Caco-2 (cell line): ENCODE data around the gene CPE. TPM values are rescaled to one million over a fixed set of nuclear protein-coding genes. Genes with fewer than 3 reads are reported as not detected.

Experiments used
- BruUV-seq: library from RNA; stranded (reverse); fragments of 400-500 nt; replicated peaks from 2 replicates; lab custom pipeline; 2021; lab: Mats Ljungman, UMichigan
- CTCF ChIA-PET: fragments of 300-600 bp; sonication (Branson Sonifier 250); formaldehyde crosslinking; loops from one replicate; lab custom pipeline; 2022; ENCODE audit warnings: antibody characterized with exemption; lab: Charles Lee
- POLR2A ChIA-PET: fragments of 300-600 bp; sonication (Branson Sonifier 250); formaldehyde crosslinking; loops from one replicate; lab custom pipeline; 2022; ENCODE audit warnings: antibody characterized with exemption; lab: Charles Lee
- DNase-seq, 2 experiments: peaks; one replicate each; pipeline versions ENCODE4 v3.0.0 to v3.0.0-alpha.2; 2020 to 2022
- H3K27me3 ChIP-seq: replicated peaks from 2 replicates; pipeline ENCODE4 v1.6.0; 2011; ENCODE audit warnings: low read length; ENCODE audit not compliant: control insufficient read depth, insufficient read depth
- H3K36me3 ChIP-seq: 2 replicates; pipeline ENCODE4 v1.5.1; 2011; ENCODE audit warnings: low read length; ENCODE audit not compliant: control insufficient read depth, insufficient read depth
- H3K4me1 ChIP-seq: fragments of 250-450 bp; sonication (Bioruptor Pico); 2 replicates; pipeline ENCODE4 v1.5.1; 2020; ENCODE audit warnings: mild to moderate bottlenecking
- H3K4me3 ChIP-seq: 2 replicates; pipeline ENCODE4 v1.5.1; 2011; ENCODE audit warnings: low read depth, mild to moderate bottlenecking, control low read depth, low read length
- H3K9me3 ChIP-seq: fragments of 250-450 bp; sonication (Bioruptor Pico); 2 replicates; pipeline ENCODE4 v1.5.1; 2020; ENCODE audit warnings: mild to moderate bottlenecking, moderate library complexity
- H3K27ac Mint-ChIP-seq: one replicate; pipeline ENCODE4 v1.8.0; 2022; ENCODE audit warnings: mixed read lengths; ENCODE audit not compliant: unreplicated experiment
- H3K27me3 Mint-ChIP-seq: one replicate; pipeline ENCODE4 v1.8.0; 2022; ENCODE audit warnings: mixed read lengths; ENCODE audit not compliant: insufficient read depth, unreplicated experiment
- H3K36me3 Mint-ChIP-seq: one replicate; pipeline ENCODE4 v1.8.0; 2022; ENCODE audit warnings: mild to moderate bottlenecking, mixed read lengths; ENCODE audit not compliant: insufficient read depth, unreplicated experiment
- H3K4me1 Mint-ChIP-seq: one replicate; pipeline ENCODE4 v1.8.0; 2022; ENCODE audit warnings: low read depth, mixed read lengths; ENCODE audit not compliant: unreplicated experiment
- H3K4me3 Mint-ChIP-seq: one replicate; pipeline ENCODE4 v1.8.0; 2022; ENCODE audit warnings: mild to moderate bottlenecking, moderate library complexity, mixed read lengths; ENCODE audit not compliant: unreplicated experiment
- H3K9me3 Mint-ChIP-seq: one replicate; pipeline ENCODE4 v1.8.0; 2022; ENCODE audit warnings: mixed read lengths; ENCODE audit not compliant: unreplicated experiment
- intact Hi-C: fragments of 100-400 bp; cut with micrococcal nuclease; formaldehyde crosslinking; loops from one replicate; pipeline ENCODE4 v1.10.0; 2022; ENCODE audit not compliant: unreplicated experiment
- total RNA-seq: library from RNA; stranded (reverse); gene quantifications from 2 replicates; pipeline ENCODE4 v1.2.3, GENCODE V29; 2022
- TF ChIP-seq, protein P1 (sequence below), 2 experiments: fragments of 200-600 bp in 1 of 2; IDR thresholded peaks; 1 replicate in 1 of 2; 2 replicates in 1 of 2; pipeline versions ENCODE4 v1.5.1 to v1.8.0; 2011 to 2022; ENCODE audit warnings: antibody characterized with exemption in 1 of 2, control low read depth in 1 of 2, inconsistent platforms in 1 of 2, low read depth in 1 of 2, low read length in 1 of 2, mild to moderate bottlenecking in 1 of 2, moderate library complexity in 1 of 2; ENCODE audit not compliant: insufficient read depth in 1 of 2, severe bottlenecking in 1 of 2, unreplicated experiment in 1 of 2

CPE gene
- total RNA-seq, 1 experiment from 2014 or later: 5.9 TPM

- intact Hi-C loops: no loop called here
- ChIA-PET CTCF (no interaction called here), POLR2A (no interaction called here)
- H3K27me3 ChIP-seq: no peaks in the 10 kb centered on the region
- Mint-ChIP-seq H3K36me3 (no peaks in the 10 kb centered on the region), H3K9me3 (peaks cover 8% of the 10 kb centered on the region), H3K4me3 (no peak overlapping the region), H3K27ac (no peak overlapping the region), H3K27me3 (no peaks in the 10 kb centered on the region), H3K4me1 (peaks cover 26% of the 10 kb centered on the region)
- H3K36me3 ChIP-seq: no peaks in the 10 kb centered on the region
- no peak for DNase-seq
- TF ChIP-seq, protein P1, sequence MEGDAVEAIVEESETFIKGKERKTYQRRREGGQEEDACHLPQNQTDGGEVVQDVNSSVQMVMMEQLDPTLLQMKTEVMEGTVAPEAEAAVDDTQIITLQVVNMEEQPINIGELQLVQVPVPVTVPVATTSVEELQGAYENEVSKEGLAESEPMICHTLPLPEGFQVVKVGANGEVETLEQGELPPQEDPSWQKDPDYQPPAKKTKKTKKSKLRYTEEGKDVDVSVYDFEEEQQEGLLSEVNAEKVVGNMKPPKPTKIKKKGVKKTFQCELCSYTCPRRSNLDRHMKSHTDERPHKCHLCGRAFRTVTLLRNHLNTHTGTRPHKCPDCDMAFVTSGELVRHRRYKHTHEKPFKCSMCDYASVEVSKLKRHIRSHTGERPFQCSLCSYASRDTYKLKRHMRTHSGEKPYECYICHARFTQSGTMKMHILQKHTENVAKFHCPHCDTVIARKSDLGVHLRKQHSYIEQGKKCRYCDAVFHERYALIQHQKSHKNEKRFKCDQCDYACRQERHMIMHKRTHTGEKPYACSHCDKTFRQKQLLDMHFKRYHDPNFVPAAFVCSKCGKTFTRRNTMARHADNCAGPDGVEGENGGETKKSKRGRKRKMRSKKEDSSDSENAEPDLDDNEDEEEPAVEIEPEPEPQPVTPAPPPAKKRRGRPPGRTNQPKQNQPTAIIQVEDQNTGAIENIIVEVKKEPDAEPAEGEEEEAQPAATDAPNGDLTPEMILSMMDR (IDR thresholded peaks at IDR 0.05; ENCODE audit: insufficient read depth in 1 of 2, low read depth in 1 of 2, low read length in 1 of 2, severe bottlenecking in 1 of 2, unreplicated experiment in 1 of 2): no peak
- H3K4me3 ChIP-seq: no peak overlapping the region
- BruUV-seq: no TSS peak
- H3K9me3 ChIP-seq: no peaks in the 10 kb centered on the region
- H3K4me1 ChIP-seq: peaks cover 25% of the 10 kb centered on the region
Observed at GRCh38 chr4:165508372-165509120, 129.7 kb downstream of the CPE start.

- BruUV-seq: no TSS peak
- ChIA-PET POLR2A (no interaction called here), CTCF (no interaction called here)
- no peaks in the 10 kb centered on the region for H3K36me3 Mint-ChIP-seq
- no peaks in the 10 kb centered on the region for H3K27me3 Mint-ChIP-seq
- Histone ChIP-seq H3K36me3 (no peaks in the 10 kb centered on the region), H3K9me3 (no peaks in the 10 kb centered on the region), H3K4me1 (no peaks in the 10 kb centered on the region), H3K4me3 (no peak overlapping the region), H3K27me3 (no peaks in the 10 kb centered on the region)
- intact Hi-C loops: no loop called here
- no peak for DNase-seq
- TF ChIP-seq, protein P1 (IDR thresholded peaks at IDR 0.05; ENCODE audit: insufficient read depth in 1 of 2, low read depth in 1 of 2, low read length in 1 of 2, severe bottlenecking in 1 of 2, unreplicated experiment in 1 of 2): no peak
- H3K4me3 Mint-ChIP-seq: no peak overlapping the region
- H3K27ac Mint-ChIP-seq: no peak overlapping the region
- H3K9me3 Mint-ChIP-seq: peaks cover 8% of the 10 kb centered on the region
- peaks cover 13% of the 10 kb centered on the region for H3K4me1 Mint-ChIP-seq
Observed at GRCh38 chr4:165512424-165512823, 133.6 kb downstream of the CPE start.

GRCh38 chr4:165514739-165515138, 135.9 kb downstream of the CPE start:
- H3K4me3 Mint-ChIP-seq: no peak overlapping the region
- no peak overlapping the region for H3K4me3 ChIP-seq
- H3K4me1 Mint-ChIP-seq: no peaks in the 10 kb centered on the region
- no peak overlapping the region for H3K27ac Mint-ChIP-seq
- TF ChIP-seq, protein P1 (IDR thresholded peaks at IDR 0.05; ENCODE audit: insufficient read depth in 1 of 2, low read depth in 1 of 2, low read length in 1 of 2, severe bottlenecking in 1 of 2, unreplicated experiment in 1 of 2): no peak
- H3K36me3 Mint-ChIP-seq: no peaks in the 10 kb centered on the region
- no peaks in the 10 kb centered on the region for H3K27me3 Mint-ChIP-seq
- BruUV-seq: no TSS peak
- POLR2A ChIA-PET: no interaction called here
- H3K4me1 ChIP-seq: no peaks in the 10 kb centered on the region
- no peaks in the 10 kb centered on the region for H3K27me3 ChIP-seq
- intact Hi-C loops: no loop called here
- DNase-seq: no peak
- no peaks in the 10 kb centered on the region for H3K9me3 ChIP-seq
- CTCF ChIA-PET: no interaction called here
- no peaks in the 10 kb centered on the region for H3K36me3 ChIP-seq
- no peaks in the 10 kb centered on the region for H3K9me3 Mint-ChIP-seq
